GM12891 (cell line): Measurements from ENCODE around the gene OTUB1.

Experiments
- PAX5 ChIP-seq: IDR thresholded peaks from 2 replicates; pipeline ENCODE4 v1.6.1; 2011; ENCODE audit warnings: low read length, moderate library complexity, mild to moderate bottlenecking; ENCODE audit not compliant: insufficient read depth, severe bottlenecking
- POLR2A ChIP-seq: IDR thresholded peaks from 2 replicates; pipeline ENCODE4 v1.6.1; 2011; ENCODE audit warnings: low read depth, low read length, control low read depth
- POLR2AphosphoS5 ChIP-seq: IDR thresholded peaks from 2 replicates; pipeline ENCODE4 v1.6.1; 2011; ENCODE audit warnings: low read depth, low read length, control low read depth
- POU2F2 ChIP-seq: IDR thresholded peaks from 2 replicates; pipeline ENCODE4 v1.6.1; 2011; ENCODE audit warnings: low read depth, mild to moderate bottlenecking, control low read depth, low read length, moderate library complexity
- SPI1 ChIP-seq: IDR thresholded peaks from 2 replicates; pipeline ENCODE4 v1.6.1; 2011; ENCODE audit warnings: low read depth, low read length, control low read depth
- TAF1 ChIP-seq: IDR thresholded peaks from 2 replicates; pipeline ENCODE4 v1.6.1; 2011; ENCODE audit warnings: low read depth, low read length, control low read depth

GRCh38 chr11:63974259-63975143, 11.7 kb upstream of the OTUB1 start, which contains the start of gene COX8A:
- TF ChIP-seq POLR2AphosphoS5 = peak; percentile 90
- peak; percentile 32 for TF ChIP-seq SPI1
- TF ChIP-seq TAF1 = peak; percentile 60; the same call in 1 of the 2 replicates
- peak; percentile 69 for TF ChIP-seq POLR2A
- no peak for TF ChIP-seq POU2F2
- no peak for TF ChIP-seq PAX5
